ENCODE data around the gene RNU6-1.

DNA sequence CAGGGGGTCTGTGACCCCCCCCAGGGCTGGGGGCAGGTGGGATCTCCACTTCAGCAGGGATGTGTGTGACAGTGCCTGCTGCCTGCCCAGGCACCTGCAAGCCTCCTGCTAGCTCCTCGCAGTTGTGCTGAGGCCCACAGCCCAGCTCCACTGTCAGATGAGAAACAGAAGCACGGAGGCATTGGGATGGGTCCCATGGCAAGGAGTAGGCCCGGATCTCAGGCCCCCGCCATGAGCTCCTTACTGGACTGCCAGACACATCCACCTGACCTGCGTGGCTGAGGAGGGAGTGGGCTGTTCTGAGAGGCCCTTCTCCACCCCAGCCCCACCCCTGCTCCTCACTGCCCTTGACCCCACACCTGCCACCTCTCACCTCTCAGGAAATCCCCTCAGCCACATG, 32.7 kb downstream of the RNU6-1 start:
- TF ChIP-seq, protein P1, sequence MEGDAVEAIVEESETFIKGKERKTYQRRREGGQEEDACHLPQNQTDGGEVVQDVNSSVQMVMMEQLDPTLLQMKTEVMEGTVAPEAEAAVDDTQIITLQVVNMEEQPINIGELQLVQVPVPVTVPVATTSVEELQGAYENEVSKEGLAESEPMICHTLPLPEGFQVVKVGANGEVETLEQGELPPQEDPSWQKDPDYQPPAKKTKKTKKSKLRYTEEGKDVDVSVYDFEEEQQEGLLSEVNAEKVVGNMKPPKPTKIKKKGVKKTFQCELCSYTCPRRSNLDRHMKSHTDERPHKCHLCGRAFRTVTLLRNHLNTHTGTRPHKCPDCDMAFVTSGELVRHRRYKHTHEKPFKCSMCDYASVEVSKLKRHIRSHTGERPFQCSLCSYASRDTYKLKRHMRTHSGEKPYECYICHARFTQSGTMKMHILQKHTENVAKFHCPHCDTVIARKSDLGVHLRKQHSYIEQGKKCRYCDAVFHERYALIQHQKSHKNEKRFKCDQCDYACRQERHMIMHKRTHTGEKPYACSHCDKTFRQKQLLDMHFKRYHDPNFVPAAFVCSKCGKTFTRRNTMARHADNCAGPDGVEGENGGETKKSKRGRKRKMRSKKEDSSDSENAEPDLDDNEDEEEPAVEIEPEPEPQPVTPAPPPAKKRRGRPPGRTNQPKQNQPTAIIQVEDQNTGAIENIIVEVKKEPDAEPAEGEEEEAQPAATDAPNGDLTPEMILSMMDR (conservative IDR thresholded peaks at IDR 0.05; ENCODE audit: low read depth in 2 of 2) = no peak
- TF ChIP-seq EZH2 (IDR thresholded peaks at IDR 0.05; ENCODE audit: low read depth, unreplicated experiment) (no peak), POLR2AphosphoS5 (IDR thresholded peaks at IDR 0.05; ENCODE audit: low read depth) (no peak)
- TF ChIP-seq, protein P2, sequence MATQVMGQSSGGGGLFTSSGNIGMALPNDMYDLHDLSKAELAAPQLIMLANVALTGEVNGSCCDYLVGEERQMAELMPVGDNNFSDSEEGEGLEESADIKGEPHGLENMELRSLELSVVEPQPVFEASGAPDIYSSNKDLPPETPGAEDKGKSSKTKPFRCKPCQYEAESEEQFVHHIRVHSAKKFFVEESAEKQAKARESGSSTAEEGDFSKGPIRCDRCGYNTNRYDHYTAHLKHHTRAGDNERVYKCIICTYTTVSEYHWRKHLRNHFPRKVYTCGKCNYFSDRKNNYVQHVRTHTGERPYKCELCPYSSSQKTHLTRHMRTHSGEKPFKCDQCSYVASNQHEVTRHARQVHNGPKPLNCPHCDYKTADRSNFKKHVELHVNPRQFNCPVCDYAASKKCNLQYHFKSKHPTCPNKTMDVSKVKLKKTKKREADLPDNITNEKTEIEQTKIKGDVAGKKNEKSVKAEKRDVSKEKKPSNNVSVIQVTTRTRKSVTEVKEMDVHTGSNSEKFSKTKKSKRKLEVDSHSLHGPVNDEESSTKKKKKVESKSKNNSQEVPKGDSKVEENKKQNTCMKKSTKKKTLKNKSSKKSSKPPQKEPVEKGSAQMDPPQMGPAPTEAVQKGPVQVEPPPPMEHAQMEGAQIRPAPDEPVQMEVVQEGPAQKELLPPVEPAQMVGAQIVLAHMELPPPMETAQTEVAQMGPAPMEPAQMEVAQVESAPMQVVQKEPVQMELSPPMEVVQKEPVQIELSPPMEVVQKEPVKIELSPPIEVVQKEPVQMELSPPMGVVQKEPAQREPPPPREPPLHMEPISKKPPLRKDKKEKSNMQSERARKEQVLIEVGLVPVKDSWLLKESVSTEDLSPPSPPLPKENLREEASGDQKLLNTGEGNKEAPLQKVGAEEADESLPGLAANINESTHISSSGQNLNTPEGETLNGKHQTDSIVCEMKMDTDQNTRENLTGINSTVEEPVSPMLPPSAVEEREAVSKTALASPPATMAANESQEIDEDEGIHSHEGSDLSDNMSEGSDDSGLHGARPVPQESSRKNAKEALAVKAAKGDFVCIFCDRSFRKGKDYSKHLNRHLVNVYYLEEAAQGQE (IDR thresholded peaks at IDR 0.05; ENCODE audit: unreplicated experiment) = no peak

All from GM23338 (cell line).